ENCODE results near the gene RPS6KA2.

RPS6KA2 gene

DNA sequence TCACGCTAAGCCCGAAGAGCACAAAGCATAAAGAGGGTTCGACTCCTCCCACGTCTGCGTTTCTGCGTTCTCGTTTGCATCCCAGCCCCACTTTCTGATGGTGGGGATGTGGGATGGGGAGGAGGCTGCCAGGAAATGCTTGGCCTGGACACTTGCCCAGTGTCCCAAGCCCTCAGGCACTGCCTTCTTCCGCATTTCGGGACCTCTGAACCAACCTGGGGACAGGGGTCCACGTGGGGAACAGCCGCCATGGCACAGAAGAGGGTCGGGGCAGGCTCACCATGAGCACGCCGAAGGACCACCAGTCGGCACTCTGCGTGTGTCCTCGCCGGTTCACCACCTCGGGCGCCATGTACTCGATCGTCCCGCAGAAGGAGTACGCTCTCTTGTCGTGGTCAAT lies 128.8 kb downstream of the RPS6KA2 start:
- DNase-seq, result no peak

DNA sequence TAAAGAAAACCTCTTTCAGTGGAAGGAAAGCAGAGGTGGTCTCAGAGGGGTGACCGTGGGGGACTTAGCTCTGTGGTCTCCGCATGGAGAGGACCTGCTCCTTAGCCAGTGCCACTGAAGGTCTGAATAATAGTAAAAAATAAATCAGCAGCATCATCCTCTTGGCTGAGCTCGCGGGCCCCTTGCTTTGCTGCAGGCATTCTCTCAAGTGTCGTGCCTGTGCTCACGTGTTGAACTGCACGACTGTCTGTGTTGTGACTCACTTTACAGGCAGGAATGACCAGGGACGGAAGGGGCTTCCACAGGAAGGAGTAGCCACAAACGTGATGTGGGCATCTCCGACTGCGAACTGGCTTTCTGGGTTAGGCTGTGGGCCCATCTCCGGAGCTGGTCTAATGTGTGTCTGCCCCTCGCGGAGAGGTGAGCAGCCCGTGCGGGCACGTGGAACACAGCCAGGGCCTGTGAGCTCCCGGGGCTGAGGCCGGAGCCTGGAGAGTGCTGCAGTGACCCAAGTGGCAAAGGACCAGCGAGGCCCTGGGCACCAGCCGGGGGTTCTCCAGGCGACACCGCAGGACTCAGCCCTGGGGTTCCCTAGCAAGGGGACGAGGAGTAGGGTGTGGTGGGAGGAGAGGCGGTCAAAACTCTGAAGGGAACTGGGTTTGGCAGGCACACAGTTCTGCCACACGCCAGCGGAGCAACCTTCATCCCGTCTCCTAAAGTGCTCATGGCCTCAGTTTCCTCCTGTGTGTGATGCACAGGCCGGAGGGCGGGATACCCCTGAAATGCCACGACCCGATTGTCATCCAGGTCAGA lies 129.8 kb downstream of the RPS6KA2 start:
- no peak for DNase-seq

DNA sequence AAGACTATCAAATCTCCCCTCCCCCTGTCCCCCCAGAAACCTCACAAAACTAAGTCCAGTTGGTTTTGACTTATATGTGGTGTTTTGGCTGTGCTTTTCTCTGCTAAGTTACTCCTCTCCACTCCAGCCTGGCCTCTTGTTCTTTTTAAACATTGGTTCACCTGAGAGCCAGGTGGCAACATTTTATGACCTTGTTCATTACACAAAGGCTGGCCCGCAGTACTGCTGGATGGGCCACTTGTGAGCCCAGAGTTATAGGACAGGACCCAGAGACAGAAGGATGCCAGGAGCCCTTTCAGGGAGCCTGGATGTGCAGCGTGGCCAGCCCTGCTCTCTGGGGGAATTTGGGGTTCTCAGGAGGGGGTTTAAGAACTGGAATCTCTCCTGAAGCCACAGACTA lies 130.6 kb downstream of the RPS6KA2 start:
- DNase-seq, result no peak

DNA sequence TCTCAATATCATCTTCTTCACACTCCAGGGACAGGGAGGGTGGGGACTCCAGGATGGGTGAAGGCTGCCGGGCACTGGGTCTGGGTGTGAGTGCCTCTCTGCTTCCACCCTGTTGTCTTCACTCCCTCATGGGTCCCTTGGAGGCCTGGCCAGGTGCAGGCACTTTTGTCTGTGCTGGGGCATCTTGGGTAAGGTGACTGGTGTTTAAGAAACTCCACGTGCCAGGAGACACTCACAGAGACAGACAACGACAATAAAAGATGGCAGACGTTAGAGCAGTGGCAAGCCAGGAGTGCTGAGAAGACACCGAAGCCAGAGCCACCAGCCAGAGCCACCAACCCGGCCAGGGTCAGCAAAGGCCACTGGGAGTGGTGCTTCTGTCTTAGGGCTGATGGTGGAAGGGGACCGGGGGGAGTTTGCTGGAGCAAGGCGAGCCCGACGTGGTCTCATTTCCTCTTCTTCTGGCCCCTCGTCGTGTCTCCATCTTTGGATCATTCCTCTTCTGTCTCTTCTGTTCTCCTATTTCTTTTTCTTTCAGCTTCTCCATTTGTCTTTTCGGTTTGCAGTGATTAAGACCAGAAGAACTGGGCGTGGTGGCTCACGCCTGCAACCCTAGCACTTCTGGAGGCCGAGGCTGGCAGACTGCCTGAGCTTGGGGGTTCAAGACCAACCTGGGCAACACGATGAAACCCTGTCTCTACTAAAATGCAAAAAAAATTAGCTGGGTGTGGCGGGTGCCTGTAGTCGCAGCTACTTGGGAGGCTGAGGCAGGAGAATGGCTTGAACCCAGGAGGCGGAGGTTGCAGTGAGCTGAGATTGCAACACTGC lies 131.3 kb downstream of the RPS6KA2 start:
- DNase-seq, result no peak

DNA sequence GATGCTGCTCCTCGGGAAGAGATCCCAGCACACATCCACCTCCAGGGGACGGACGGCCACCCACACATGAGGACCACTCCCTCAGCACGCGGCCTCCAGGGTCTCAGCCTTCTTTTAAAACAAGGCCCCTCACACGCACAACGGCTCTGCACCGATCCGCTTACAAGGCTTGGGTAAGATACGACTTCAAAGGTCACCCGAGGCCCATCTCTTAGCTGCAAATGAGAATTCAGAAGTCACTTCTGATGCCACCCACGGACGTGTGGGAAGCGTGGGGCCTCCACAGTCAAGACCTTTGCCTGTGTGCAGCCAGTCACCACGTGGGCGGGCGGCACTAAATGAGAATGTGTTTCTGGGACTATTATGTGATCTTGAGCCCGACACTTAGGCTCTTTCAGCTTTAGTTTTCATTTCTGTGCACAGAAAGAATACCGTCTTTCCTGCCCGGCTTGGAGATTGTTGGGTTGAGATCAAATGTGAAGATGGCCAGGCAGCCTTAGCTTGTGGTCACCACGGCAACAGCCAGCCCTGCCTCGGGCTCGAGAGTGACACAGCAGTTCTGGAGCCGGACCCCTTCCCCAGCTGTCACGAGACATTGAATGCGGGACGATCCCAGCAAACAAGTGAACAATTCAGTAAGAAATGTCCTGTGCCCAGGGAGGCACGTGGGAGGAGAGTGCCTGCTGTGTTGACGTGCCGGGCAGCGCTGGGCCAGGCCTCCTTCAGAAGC lies 132.1 kb downstream of the RPS6KA2 start:
- no peak for DNase-seq

DNA sequence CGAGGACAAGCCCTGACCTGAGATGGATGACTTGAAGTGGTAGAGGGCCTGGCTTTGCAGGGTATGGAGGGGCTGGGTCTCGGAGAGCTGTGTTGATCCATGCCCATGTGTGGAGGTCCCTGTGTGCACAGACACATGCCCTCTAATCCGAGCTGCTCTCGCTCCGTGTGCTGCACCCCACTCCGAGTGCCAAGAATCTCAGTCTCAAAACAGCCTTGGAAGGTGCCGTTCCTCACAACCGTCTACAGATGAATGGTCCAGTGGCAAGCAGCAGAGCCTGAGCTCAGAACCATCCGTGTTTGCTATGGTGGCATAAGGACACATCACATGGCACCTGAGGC lies 133.0 kb downstream of the RPS6KA2 start:
- no peak for DNase-seq

DNA sequence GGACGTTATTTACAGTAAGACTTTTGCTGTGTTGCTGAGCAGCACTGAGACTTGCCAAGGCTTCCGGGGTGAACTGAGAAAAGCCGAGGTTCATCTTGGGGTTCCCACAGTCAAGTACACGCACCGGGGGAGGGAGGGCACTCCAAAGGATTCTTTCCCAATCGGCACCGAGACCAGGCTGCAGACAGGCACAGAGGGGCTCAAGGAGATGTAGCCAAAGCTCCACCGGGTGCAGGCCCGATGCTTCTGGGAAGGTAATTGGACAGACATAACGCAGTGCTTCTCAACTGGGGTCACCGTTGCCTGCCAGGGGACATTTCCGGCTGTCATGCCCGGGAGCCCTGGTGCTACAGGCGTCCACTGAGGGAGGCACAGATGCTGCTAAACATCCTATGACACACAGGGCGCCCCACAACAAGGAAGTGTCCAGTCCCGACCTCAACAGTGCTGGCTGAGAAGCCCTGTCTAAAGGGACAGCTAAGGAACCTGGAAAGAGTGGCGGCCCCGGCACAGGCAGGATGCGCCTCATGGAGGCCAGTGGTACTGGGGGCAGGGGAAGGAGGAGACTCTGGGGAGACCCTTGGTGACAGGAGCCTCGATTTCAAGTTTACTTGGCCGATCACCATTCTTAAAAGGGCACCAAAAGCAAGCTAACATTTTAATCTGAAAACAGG lies 133.5 kb downstream of the RPS6KA2 start:
- DNase-seq, result no peak

DNA sequence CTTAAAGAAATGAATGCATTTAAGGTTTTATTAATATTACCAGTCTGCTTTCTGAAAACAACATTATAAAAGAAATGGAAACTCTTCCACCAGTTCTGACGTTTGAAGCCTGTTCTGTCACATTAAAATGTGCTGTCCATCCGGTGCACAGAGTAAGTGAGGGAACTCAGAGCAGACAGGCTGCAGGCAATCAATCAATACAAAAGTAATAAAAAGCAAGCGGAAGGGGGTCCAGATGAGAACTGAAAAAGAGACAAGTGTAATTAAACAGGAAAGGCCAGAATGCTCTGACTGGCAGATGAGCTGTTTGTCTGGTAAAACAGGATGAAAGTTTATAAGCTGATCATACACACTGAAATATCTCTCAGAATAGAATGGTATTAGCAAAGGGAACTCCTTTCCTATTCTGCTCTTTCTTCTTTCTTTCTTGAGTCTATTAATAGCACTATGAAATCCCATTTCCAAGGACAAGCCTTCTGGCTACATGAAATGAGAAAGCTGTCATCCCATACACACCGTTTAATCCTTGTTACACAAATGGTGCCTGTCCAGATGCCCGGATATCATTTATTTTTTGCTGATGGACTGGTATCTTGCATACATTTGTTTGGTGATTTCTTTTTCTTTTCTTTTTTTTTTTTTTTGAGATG lies 134.8 kb downstream of the RPS6KA2 start:
- no peak for DNase-seq

DNA sequence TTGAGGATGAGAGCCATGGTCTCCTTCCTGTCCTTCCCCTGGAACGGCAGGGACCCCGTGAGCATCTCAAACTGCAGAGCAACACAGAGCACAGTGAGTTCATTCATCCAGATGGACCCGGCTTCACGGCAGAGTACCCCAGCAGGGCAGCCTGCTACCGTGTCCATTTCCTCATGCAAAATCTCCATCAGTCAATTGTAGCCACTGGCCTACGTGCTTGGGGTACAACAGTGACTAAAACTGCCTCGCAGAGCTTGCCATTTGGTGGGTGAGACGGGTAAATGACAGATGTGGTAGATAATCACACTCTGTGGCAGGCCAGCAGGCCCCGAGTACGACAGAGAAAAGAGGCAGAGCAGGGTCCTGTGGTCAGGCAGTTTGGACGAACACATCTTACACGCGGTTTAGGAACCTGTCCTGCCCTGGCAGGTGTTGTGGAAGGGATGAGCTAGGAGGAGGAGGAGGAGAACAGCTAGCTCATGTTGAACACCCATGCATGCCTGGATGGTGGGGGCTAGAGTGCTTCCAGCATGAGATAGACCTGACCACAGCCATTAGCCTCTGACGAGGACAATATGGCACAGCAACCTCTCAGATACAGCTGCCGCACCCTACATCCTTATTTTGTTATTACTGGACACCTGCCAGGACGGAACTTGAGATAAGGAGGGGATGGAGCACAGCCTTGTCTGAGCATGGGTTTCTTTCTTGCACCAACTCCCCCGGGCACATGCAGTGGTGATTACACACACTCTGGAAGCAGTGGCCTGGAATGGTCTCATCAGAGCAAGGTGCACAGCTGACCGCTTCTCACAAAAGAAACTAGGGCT lies 136.2 kb downstream of the RPS6KA2 start:
- DNase-seq, result peak; percentile 49

DNA sequence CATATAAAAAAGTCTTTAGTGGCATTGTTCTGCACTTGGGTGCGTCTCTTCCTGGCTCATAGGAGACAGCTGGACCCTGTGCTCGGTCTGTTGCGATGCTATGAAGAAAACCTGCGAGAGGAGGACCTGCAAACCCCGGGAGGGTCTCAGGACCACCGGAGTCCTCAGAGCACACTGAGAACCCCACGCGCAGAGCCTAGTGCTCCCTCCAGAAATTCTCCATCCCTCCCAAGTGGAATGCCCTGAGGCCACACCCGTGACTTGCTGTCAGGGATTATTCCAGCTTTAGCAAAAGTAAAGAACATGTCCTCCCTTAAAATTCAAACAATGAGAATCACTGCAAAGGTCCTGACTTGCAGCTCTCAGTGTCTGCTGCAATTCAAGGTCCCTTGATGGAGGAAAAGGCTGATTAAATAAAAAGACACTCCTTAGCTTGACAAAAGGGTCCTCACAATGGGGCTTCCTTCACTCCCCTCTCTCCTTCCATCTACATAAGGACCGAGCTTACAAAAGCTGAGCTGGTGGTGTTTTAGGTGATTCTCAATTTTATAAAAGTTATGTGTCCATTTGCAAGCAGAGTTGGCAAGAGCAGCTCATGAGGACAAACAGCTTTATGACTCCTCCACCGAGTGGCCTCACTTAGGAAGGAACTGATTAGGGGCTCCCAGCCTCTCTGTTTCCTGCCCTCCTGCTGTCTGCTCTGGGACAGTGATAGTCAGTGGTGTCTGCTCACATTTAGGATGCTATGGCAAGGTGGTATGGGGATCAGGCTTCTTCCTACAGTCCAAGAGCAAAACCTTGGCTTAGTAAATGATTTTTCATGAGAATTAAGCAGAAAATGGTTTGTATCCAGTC lies 137.5 kb downstream of the RPS6KA2 start:
- no peak for DNase-seq

DNA sequence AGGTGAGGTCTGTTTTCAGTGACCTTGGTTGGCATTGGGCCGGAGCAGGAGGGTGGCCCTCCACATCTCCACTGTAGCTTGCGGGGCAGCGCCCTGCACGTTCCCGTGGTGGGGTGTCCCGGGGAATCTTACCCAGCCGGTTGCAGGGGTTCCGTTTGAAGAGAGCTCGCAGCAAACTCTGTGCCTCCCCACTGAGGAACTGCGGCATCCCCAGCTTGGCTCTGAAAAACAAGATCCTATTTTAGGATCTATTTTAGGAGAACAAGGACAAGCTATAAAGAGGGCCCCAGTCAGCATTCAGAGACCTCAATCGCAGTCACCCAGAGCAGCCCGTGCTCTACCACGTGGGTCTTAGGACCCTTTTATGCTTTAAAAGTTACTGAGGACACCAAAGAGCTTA lies 138.3 kb downstream of the RPS6KA2 start:
- no peak for DNase-seq

DNA sequence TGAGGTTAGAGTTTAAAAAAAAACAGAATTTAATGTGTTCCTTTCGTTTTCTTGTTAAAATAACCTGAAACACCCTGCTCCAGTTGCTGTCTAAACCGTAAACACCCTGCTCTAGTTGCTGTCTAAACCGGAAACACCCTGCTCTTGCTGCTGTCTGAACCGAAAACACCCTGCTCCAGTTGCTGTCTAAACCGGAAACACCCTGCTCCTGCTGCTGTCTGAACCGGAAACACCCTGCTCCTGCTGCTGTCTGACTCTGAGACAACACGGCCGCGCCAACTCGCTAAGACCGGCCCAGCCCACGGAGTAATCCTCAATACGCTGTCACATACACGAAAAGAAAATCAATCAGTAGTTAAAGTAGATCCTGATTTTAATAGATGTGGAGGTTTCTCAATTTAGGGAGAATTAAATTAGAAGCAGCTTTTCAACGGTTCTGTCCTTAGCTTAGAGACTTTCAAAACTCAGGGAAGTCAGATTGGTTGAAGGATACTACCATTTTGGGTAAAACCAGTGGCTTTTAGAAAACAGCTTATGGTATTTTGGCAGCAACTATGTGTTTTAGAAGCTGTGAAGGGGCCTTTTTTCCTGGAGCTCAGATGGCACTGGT lies 138.9 kb downstream of the RPS6KA2 start:
- DNase-seq, result no peak

DNA sequence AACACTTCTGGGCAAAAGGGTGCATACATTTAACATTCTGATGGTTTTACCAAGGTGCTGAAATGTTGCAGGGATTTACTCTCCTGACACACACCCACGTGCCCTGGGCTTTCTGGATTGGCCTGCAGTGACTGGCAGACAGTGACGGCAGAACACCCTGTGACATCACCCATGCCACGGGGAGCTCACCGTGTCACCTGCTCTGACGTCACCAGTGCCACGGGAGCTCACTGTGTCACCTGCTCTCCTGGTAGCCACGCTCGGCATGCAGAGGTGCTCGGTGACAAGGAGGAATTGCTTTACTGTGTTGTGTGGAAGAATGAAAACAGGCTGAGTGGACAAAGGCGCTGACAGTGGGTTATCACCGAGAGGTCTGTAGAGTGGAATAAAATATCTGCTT lies 139.9 kb downstream of the RPS6KA2 start:
- no peak for DNase-seq

DNA sequence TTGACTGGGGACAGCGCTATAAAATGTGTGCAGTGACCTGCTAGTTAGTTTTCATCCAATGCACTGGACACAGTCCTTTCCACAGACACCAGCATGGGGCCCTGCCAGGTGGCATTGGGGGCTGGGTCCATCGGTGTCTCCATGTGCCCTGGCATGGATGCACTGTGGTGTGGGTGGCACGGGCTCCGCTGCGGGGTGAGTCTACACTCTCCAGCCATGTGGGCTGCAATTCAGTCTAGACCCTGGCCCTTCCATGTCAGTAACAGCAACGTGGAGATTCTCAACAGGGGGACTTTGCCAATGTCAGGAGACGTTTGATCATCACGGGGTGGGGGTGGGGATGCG lies 140.5 kb downstream of the RPS6KA2 start:
- no peak for DNase-seq

DNA sequence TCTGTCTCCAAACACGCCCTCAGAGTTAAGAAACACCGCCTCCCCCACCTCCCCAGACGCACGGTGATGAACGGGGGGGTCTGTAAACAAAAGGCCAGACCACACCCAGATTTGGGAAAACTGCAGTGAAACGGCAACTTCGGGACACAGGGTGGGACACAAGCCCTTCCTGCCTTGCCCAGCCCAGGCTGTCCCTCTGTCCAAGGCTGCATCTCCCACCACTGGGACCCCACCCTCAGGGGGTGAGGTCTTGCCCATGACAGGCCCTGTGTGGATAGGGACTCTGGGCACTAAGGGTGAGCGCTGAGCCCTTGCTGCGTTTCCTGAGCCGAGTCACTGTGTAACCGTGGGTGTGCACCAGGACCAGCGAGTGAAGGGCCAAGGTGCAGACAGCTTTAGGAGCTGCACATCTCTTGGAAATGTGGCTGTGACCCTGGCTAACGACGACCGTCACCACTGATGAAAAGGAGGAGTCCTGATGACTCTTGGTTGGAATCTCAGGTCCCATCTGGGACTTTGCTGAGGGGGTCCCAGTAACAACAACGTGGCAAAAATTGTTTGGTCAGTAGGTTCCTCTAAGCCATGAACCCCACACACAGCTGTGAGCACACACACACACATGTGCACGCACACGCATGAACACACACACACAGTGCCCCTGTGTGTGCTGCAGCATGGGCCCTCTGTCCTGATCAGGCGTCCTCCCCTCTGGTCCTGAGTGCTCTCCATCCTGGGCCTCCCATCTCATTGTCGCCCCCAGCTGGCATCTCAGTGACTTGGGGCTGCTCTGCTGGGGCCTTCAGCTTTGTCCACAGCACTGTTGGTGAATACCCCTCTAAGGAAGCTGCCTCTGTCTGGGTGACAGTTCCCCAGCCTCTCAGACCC lies 141.2 kb downstream of the RPS6KA2 start:
- DNase-seq, result no peak

DNA sequence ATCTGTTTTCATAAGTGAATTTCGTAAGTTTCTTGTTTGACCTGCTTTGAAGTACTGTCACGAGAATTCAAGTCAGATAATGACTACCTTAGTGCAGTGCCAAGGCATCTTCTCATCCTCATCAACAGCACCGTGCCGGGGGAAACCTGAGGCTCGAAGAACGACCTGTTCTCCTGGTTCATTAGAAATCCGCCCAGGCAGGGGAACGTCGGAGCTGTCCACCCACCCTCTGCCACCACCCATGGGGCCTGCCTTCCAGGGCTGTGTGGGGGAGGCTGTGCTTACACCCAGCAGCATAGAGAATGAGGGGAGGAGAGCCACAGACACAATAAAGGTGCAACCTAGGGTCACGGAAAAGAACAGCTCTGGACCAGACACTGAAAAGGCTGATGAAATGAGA lies 142.2 kb downstream of the RPS6KA2 start:
- DNase-seq, result no peak

DNA sequence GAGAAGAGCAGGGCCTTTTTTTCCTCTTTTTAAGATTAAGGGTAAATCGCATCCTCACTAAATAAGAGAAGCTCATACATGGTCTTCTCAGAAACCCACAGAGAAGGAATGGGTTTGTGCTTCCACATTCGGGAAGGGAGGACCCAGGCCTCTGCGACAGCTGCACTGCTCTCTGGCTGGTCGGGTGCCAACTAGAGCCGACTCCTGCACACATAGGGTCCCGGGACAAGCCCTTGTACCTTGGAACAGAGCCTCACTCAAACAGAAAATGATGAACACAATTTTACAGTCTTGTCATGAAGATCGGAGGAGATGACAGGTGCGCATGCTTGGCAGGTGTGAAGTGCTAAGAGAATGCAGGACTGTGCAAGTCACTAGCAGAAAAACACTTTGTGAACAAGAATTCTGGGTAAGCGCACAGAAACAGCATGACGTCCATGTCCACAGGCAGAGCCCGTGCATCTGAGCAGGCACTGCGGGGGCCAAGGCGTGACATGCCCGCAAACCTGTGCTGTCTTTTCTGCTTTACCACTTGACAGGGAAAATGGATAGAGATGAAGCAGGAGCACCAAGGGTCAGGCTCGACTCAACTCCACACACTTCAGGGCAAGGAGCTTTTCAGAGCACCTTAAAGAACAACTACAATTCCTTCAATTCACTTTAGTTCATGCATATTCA lies 143.3 kb downstream of the RPS6KA2 start:
- DNase-seq, result no peak

DNA sequence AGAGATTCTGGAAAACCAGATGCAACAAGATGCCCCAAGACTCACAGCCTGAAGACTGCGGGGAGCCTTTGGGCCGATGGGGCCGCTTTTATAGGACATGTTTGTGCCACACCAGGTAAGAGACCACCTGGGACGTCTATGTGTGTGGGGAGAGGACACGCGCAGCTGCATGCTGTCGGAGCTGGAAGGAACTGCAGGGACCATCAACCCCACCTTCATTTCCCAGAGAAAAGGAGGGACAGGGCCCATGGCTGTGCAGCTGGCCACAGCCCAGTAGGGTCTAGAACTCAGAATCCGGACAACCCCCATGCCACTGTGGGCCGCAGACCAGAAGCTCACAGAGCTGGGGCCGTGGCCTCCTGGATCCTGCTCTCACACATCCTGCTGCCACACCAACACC lies 144.0 kb downstream of the RPS6KA2 start:
- no peak for DNase-seq

Data from NCI-H1436 (cell line).